Measurements from ENCODE around the gene KCNIP1.

KCNIP1 gene

GRCh38 chr5:170599756-170600155 lies 95.9 kb downstream of the KCNIP1 start:
- Histone ChIP-seq H3K36me3 (no peaks in the 10 kb centered on the region), H3K27me3 (peaks cover 11% of the 10 kb centered on the region), H3K4me1 (peaks cover 14% of the 10 kb centered on the region), H3K9me3 (no peaks in the 10 kb centered on the region), H3K4me3 (ENCODE audit: low read depth, low read length) (no peak overlapping the region)
- no peak for TF ChIP-seq CTCF (IDR thresholded peaks at IDR 0.05; ENCODE audit: low read depth, low read length)
- no peak for DNase-seq

- no peaks in the 10 kb centered on the region for H3K36me3 ChIP-seq
- TF ChIP-seq CTCF (IDR thresholded peaks at IDR 0.05; ENCODE audit: low read depth, low read length), result no peak
- no peaks in the 10 kb centered on the region for H3K9me3 ChIP-seq
Observed at GRCh38 chr5:170601619-170602018, 97.8 kb downstream of the KCNIP1 start.

GRCh38 chr5:170603109-170603508 lies 99.3 kb downstream of the KCNIP1 start:
- Histone ChIP-seq H3K4me1 (peaks cover 5% of the 10 kb centered on the region), H3K9me3 (no peaks in the 10 kb centered on the region), H3K27me3 (peaks cover 11% of the 10 kb centered on the region), H3K36me3 (no peaks in the 10 kb centered on the region), H3K4me3 (ENCODE audit: low read depth, low read length) (no peak overlapping the region)
- TF ChIP-seq CTCF (IDR thresholded peaks at IDR 0.05; ENCODE audit: low read depth, low read length), result no peak
- DNase-seq, result no peak

More at GRCh38 chr5:170601619-170602018, 97.8 kb downstream of the KCNIP1 start:
- H3K4me1 ChIP-seq, result peaks cover 9% of the 10 kb centered on the region
- no peak overlapping the region for H3K4me3 ChIP-seq (ENCODE audit: low read depth, low read length)
- peaks cover 11% of the 10 kb centered on the region for H3K27me3 ChIP-seq
- no peak for DNase-seq

GRCh38 chr5:170603578-170604565 lies 100.1 kb downstream of the KCNIP1 start:
- TF ChIP-seq CTCF (IDR thresholded peaks at IDR 0.05; ENCODE audit: low read depth, low read length), result peak; percentile 92

GRCh38 chr5:170606941-170607340 lies 103.1 kb downstream of the KCNIP1 start:
- Histone ChIP-seq H3K4me1 (peaks cover under 1% of the 10 kb centered on the region; the same call in 1 of the 2 replicates), H3K36me3 (no peaks in the 10 kb centered on the region), H3K9me3 (no peaks in the 10 kb centered on the region), H3K4me3 (ENCODE audit: low read depth, low read length) (no peak overlapping the region), H3K27me3 (no peaks in the 10 kb centered on the region)
- DNase-seq, result peak; percentile 32
- TF ChIP-seq CTCF (IDR thresholded peaks at IDR 0.05; ENCODE audit: low read depth, low read length), result no peak

More at GRCh38 chr5:170603578-170604565, 100.1 kb downstream of the KCNIP1 start:
- H3K4me1 ChIP-seq, result no peaks in the 10 kb centered on the region
- H3K27me3 ChIP-seq, result peaks cover 11% of the 10 kb centered on the region
- DNase-seq, result peak; percentile 80
- no peaks in the 10 kb centered on the region for H3K9me3 ChIP-seq
- no peak overlapping the region for H3K4me3 ChIP-seq (ENCODE audit: low read depth, low read length)
- H3K36me3 ChIP-seq, result no peaks in the 10 kb centered on the region

Measured in BE2C (cell line).